GM18873 (cell line): ENCODE data around the gene TP73.
"Not testable (repeated sequence)": the region's sequence is repeated elsewhere in the genome, so short reads cannot be mapped to it uniquely, and the experiment has no call there.

Source experiments
- ATAC-seq: cut with Tn5 transposase; IDR thresholded peaks from one replicate; pipeline ENCODE4 v1.9.1; 2021; ENCODE audit warnings: mild to moderate bottlenecking, moderate library complexity, moderate number of reproducible peaks; ENCODE audit not compliant: unreplicated experiment, low FRiP score

The TP73 gene

GRCh38 chr1:3736708-3737107 lies 84.4 kb downstream of the TP73 start:
- ATAC-seq = no peak

GRCh38 chr1:3738943-3739342 lies 86.6 kb downstream of the TP73 start:
- no peak for ATAC-seq

- ATAC-seq = no peak
Measured at GRCh38 chr1:3740042-3740441, 87.7 kb downstream of the TP73 start.

- ATAC-seq = no peak
Measured at GRCh38 chr1:3740752-3741151, 88.4 kb downstream of the TP73 start.

- ATAC-seq = no peak
Measured at GRCh38 chr1:3741566-3742438, 89.5 kb downstream of the TP73 start.

- no peak for ATAC-seq
Measured at GRCh38 chr1:3742439-3743298, 90.4 kb downstream of the TP73 start.

- no peak for ATAC-seq
Measured at GRCh38 chr1:3743421-3743820, 91.1 kb downstream of the TP73 start.

GRCh38 chr1:3743826-3744225 lies 91.5 kb downstream of the TP73 start:
- ATAC-seq = no peak

GRCh38 chr1:3744646-3745045 lies 92.3 kb downstream of the TP73 start:
- no peak for ATAC-seq

- no peak for ATAC-seq
Measured at GRCh38 chr1:3745071-3745470, 92.8 kb downstream of the TP73 start.

GRCh38 chr1:3745590-3746381 lies 93.5 kb downstream of the TP73 start:
- ATAC-seq = no peak

GRCh38 chr1:3746389-3746829 lies 94.1 kb downstream of the TP73 start:
- ATAC-seq = no peak

- no peak for ATAC-seq
Measured at GRCh38 chr1:3746830-3747521, 94.7 kb downstream of the TP73 start.

- no peak for ATAC-seq
Measured at GRCh38 chr1:3747522-3747848, 95.2 kb downstream of the TP73 start.

- ATAC-seq = no peak
Measured at GRCh38 chr1:3747903-3748302, 95.6 kb downstream of the TP73 start.

GRCh38 chr1:3748316-3748900 lies 96.1 kb downstream of the TP73 start:
- ATAC-seq = not testable (repeated sequence)

GRCh38 chr1:3749512-3749911 lies 97.2 kb downstream of the TP73 start:
- no peak for ATAC-seq

- no peak for ATAC-seq
Measured at GRCh38 chr1:3750741-3751140, 98.4 kb downstream of the TP73 start.

GRCh38 chr1:3752400-3752945 lies 100.2 kb downstream of the TP73 start, which contains the start of gene CCDC27:
Gene CCDC27 (plus strand): TSS chr1:3752450. CDS start chr1:3752482, 32 bp downstream.
- no peak for ATAC-seq
